ENCODE measurements around the gene MDM2.

MDM2 gene

GRCh38 chr12:68871921-68872320, 63.9 kb downstream of the MDM2 start:
- H3K4me3 ChIP-seq (ENCODE audit: low read length) = no peak overlapping the region
- H3K4me2 ChIP-seq (ENCODE audit: low read depth, low read length) = no peak overlapping the region
- no peaks in the 10 kb centered on the region for H3K36me3 ChIP-seq (replicated peaks; ENCODE audit: insufficient read depth, low read length)
- H3K27me3 ChIP-seq (replicated peaks; ENCODE audit: insufficient read depth, low read length) = no peaks in the 10 kb centered on the region
- H3K9me3 ChIP-seq (replicated peaks; ENCODE audit: insufficient read depth, low read length) = no peaks in the 10 kb centered on the region
- H3K79me2 ChIP-seq (ENCODE audit: low read length) = no peaks in the 10 kb centered on the region
- H3K9ac ChIP-seq (ENCODE audit: low read length) = no peak overlapping the region
- no peak for DNase-seq
- no peak overlapping the region for H3K27ac ChIP-seq (ENCODE audit: low read length)
- H2AFZ ChIP-seq (ENCODE audit: low read length) = peak overlapping the region; percentile 45; the same call in 1 of the 2 replicates
- H3K4me1 ChIP-seq (ENCODE audit: low read length) = peaks cover 9% of the 10 kb centered on the region
- no peaks in the 10 kb centered on the region for H4K20me1 ChIP-seq (ENCODE audit: insufficient read depth, low read length)
- H3F3A ChIP-seq (ENCODE audit: insufficient read depth, low read length) = no peaks in the 10 kb centered on the region
- H3K9me2 ChIP-seq (replicated peaks; ENCODE audit: insufficient read depth, low read length) = no peaks in the 10 kb centered on the region
- TF ChIP-seq CTCF (IDR thresholded peaks at IDR 0.05; ENCODE audit: low read length) = peak; percentile 27; the same call in 1 of the 2 replicates
- no peak for TF ChIP-seq EZH2 (optimal IDR thresholded peaks at IDR 0.05; ENCODE audit: low read depth, low read length)

GRCh38 chr12:68873316-68873715, 65.3 kb downstream of the MDM2 start:
- no peaks in the 10 kb centered on the region for H4K20me1 ChIP-seq (ENCODE audit: insufficient read depth, low read length)
- H3K4me3 ChIP-seq (ENCODE audit: low read length) = no peak overlapping the region
- H2AFZ ChIP-seq (ENCODE audit: low read length) = no peak overlapping the region
- peaks cover 9% of the 10 kb centered on the region for H3K4me1 ChIP-seq (ENCODE audit: low read length)
- H3K27ac ChIP-seq (ENCODE audit: low read length) = no peak overlapping the region
- no peaks in the 10 kb centered on the region for H3K9me3 ChIP-seq (replicated peaks; ENCODE audit: insufficient read depth, low read length)
- no peaks in the 10 kb centered on the region for H3K27me3 ChIP-seq (replicated peaks; ENCODE audit: insufficient read depth, low read length)
- H3K9ac ChIP-seq (ENCODE audit: low read length) = no peak overlapping the region
- no peaks in the 10 kb centered on the region for H3K79me2 ChIP-seq (ENCODE audit: low read length)
- H3F3A ChIP-seq (ENCODE audit: insufficient read depth, low read length) = no peaks in the 10 kb centered on the region
- no peaks in the 10 kb centered on the region for H3K36me3 ChIP-seq (replicated peaks; ENCODE audit: insufficient read depth, low read length)
- no peak for TF ChIP-seq EZH2 (optimal IDR thresholded peaks at IDR 0.05; ENCODE audit: low read depth, low read length)
- no peak for TF ChIP-seq EZH2phosphoT487 (IDR thresholded peaks at IDR 0.05; ENCODE audit: low read length)
- no peak for TF ChIP-seq CTCF (IDR thresholded peaks at IDR 0.05; ENCODE audit: low read length)
- no peaks in the 10 kb centered on the region for H3K9me2 ChIP-seq (replicated peaks; ENCODE audit: insufficient read depth, low read length)
- no peak overlapping the region for H3K4me2 ChIP-seq (ENCODE audit: low read depth, low read length)
- DNase-seq = no peak

GRCh38 chr12:68876461-68876860, 68.5 kb downstream of the MDM2 start:
- H3K79me2 ChIP-seq (ENCODE audit: low read length) = no peaks in the 10 kb centered on the region
- no peaks in the 10 kb centered on the region for H3K36me3 ChIP-seq (replicated peaks; ENCODE audit: insufficient read depth, low read length)
- H4K20me1 ChIP-seq (ENCODE audit: insufficient read depth, low read length) = no peaks in the 10 kb centered on the region
- TF ChIP-seq EZH2phosphoT487 (IDR thresholded peaks at IDR 0.05; ENCODE audit: low read length) (no peak), CTCF (IDR thresholded peaks at IDR 0.05; ENCODE audit: low read length) (no peak), EZH2 (optimal IDR thresholded peaks at IDR 0.05; ENCODE audit: low read depth, low read length) (no peak)
- H2AFZ ChIP-seq (ENCODE audit: low read length) = no peak overlapping the region
- no peak overlapping the region for H3K27ac ChIP-seq (ENCODE audit: low read length)
- H3K4me1 ChIP-seq (ENCODE audit: low read length) = peaks cover 3% of the 10 kb centered on the region
- no peak overlapping the region for H3K9ac ChIP-seq (ENCODE audit: low read length)
- no peaks in the 10 kb centered on the region for H3K9me2 ChIP-seq (replicated peaks; ENCODE audit: insufficient read depth, low read length)
- H3K4me3 ChIP-seq (ENCODE audit: low read length) = no peak overlapping the region
- no peak overlapping the region for H3K4me2 ChIP-seq (ENCODE audit: low read depth, low read length)
- H3K27me3 ChIP-seq (replicated peaks; ENCODE audit: insufficient read depth, low read length) = no peaks in the 10 kb centered on the region
- no peaks in the 10 kb centered on the region for H3K9me3 ChIP-seq (replicated peaks; ENCODE audit: insufficient read depth, low read length)
- H3F3A ChIP-seq (ENCODE audit: insufficient read depth, low read length) = no peaks in the 10 kb centered on the region
- no peak for DNase-seq
